ENCODE results near the gene PCNX2. TPM values are rescaled to one million over a fixed set of nuclear protein-coding genes. Genes with fewer than 3 reads are reported as not detected.

Gene PCNX2
- total RNA-seq, 1 experiment from 2014 or later: 15.3 TPM

DNA sequence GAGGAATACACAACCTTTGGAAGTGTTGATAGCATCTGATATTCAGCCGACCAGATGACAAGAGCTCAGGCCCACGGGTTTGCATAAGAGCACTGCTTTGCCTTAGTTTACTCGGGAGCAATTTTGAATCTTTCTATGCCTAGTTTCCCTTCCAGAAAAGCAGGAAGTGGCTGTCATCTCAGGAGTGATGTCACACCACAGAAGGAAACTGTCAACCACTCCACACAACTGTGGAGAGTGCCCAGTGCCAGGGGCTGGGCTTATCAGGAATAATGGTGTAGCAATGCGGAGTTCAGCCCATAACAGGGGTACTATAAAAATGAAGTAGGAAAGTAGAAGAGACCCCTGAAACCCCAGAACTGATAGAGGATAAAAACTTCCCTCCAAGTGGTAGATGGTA lies 316.7 kb downstream of the PCNX2 start:
- Histone ChIP-seq H3K9ac (ENCODE audit: low read length) (no peak overlapping the region), H3K9me2 (ENCODE audit: insufficient read depth) (no peaks in the 10 kb centered on the region), H3K79me2 (ENCODE audit: insufficient read depth, low read length) (no peaks in the 10 kb centered on the region), H2AFZ (ENCODE audit: low read depth, low read length, poor library complexity, severe bottlenecking) (no peak overlapping the region), H4K20me1 (ENCODE audit: insufficient read depth) (no peaks in the 10 kb centered on the region), H3K27me3 (ENCODE audit: insufficient read depth, low read length) (no peaks in the 10 kb centered on the region), H3K4me3 (replicated peaks in 1 of 2; ENCODE audit: low read depth in 1 of 2, low read length in 2 of 2) (no peak overlapping the region), H3K4me2 (ENCODE audit: low read length) (no peak overlapping the region), H3K36me3 (ENCODE audit: control insufficient read depth in 1 of 2, insufficient read depth in 2 of 2, low read length in 2 of 2) (peaks cover 0 to 1% of the 10 kb centered on the region in 2 experiments; a peak in 1 of 4 replicates), H3K4me1 (ENCODE audit: control insufficient read depth in 1 of 2, insufficient read depth in 2 of 2, low read length in 2 of 2) (no peaks in the 10 kb centered on the region), H3K27ac (ENCODE audit: low read depth, low read length) (no peak overlapping the region), H3K9me3 (ENCODE audit: control insufficient read depth in 1 of 2, insufficient read depth in 1 of 2, low read depth in 1 of 2, low read length in 2 of 2) (peaks cover 0 to 1% of the 10 kb centered on the region in 2 experiments; a peak in 1 of 4 replicates)
- intact Hi-C loops (cut with micrococcal nuclease): no loop called here
- ChIA-PET RAD21 (ENCODE audit: low non-redundant PET in 1 of 2, low total read pairs in 2 of 2, uncharacterized antibody in 2 of 2, unreplicated experiment in 2 of 2) (no interaction called here), POLR2A (no interaction called here), CTCF (no interaction called here)
- no peak for TF ChIP-seq POLR2AphosphoS5 (IDR thresholded peaks at IDR 0.05; ENCODE audit: low read depth, low read length)
- TF ChIP-seq, protein P1, sequence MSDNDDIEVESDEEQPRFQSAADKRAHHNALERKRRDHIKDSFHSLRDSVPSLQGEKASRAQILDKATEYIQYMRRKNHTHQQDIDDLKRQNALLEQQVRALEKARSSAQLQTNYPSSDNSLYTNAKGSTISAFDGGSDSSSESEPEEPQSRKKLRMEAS (IDR thresholded peaks at IDR 0.05): no peak
- TF ChIP-seq JUND (IDR thresholded peaks at IDR 0.05): no peak
- no peak for TF ChIP-seq CBX3 (IDR thresholded peaks at IDR 0.05; ENCODE audit: low read depth)
- no peak for TF ChIP-seq POLR2A (IDR thresholded peaks at IDR 0.05; ENCODE audit: borderline replicate concordance, extremely low read depth, insufficient read depth, insufficient read length)
- no peak for TF ChIP-seq EZH2 (IDR thresholded peaks at IDR 0.05)
- TF ChIP-seq, protein P2, sequence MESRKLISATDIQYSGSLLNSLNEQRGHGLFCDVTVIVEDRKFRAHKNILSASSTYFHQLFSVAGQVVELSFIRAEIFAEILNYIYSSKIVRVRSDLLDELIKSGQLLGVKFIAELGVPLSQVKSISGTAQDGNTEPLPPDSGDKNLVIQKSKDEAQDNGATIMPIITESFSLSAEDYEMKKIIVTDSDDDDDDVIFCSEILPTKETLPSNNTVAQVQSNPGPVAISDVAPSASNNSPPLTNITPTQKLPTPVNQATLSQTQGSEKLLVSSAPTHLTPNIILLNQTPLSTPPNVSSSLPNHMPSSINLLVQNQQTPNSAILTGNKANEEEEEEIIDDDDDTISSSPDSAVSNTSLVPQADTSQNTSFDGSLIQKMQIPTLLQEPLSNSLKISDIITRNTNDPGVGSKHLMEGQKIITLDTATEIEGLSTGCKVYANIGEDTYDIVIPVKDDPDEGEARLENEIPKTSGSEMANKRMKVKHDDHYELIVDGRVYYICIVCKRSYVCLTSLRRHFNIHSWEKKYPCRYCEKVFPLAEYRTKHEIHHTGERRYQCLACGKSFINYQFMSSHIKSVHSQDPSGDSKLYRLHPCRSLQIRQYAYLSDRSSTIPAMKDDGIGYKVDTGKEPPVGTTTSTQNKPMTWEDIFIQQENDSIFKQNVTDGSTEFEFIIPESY (IDR thresholded peaks at IDR 0.05; ENCODE audit: extremely low read depth, insufficient replicate concordance, low read length): no peak
- TF ChIP-seq FOSL1 (IDR thresholded peaks at IDR 0.05; ENCODE audit: low read depth): no peak
- TF ChIP-seq EZH2phosphoT487 (IDR thresholded peaks at IDR 0.05; ENCODE audit: borderline replicate concordance): no peak
- TF ChIP-seq, protein P3, sequence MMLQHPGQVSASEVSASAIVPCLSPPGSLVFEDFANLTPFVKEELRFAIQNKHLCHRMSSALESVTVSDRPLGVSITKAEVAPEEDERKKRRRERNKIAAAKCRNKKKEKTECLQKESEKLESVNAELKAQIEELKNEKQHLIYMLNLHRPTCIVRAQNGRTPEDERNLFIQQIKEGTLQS (IDR thresholded peaks at IDR 0.05): no peak
- no peak for TF ChIP-seq ZFX (IDR thresholded peaks at IDR 0.05)
- TF ChIP-seq SRF (IDR thresholded peaks at IDR 0.05; ENCODE audit: low read depth): no peak
- TF ChIP-seq SIN3A (IDR thresholded peaks at IDR 0.05; ENCODE audit: low read depth): no peak
- no peak for TF ChIP-seq SP1 (IDR thresholded peaks at IDR 0.05; ENCODE audit: low read depth)
- no peak for TF ChIP-seq TCF7L2 (IDR thresholded peaks at IDR 0.05; ENCODE audit: borderline replicate concordance, extremely low read depth, insufficient read depth, insufficient read length)
- no peak for TF ChIP-seq YY1 (IDR thresholded peaks at IDR 0.05; ENCODE audit: extremely low read depth, insufficient replicate concordance, low read depth, low read length)
- TF ChIP-seq, protein P4, sequence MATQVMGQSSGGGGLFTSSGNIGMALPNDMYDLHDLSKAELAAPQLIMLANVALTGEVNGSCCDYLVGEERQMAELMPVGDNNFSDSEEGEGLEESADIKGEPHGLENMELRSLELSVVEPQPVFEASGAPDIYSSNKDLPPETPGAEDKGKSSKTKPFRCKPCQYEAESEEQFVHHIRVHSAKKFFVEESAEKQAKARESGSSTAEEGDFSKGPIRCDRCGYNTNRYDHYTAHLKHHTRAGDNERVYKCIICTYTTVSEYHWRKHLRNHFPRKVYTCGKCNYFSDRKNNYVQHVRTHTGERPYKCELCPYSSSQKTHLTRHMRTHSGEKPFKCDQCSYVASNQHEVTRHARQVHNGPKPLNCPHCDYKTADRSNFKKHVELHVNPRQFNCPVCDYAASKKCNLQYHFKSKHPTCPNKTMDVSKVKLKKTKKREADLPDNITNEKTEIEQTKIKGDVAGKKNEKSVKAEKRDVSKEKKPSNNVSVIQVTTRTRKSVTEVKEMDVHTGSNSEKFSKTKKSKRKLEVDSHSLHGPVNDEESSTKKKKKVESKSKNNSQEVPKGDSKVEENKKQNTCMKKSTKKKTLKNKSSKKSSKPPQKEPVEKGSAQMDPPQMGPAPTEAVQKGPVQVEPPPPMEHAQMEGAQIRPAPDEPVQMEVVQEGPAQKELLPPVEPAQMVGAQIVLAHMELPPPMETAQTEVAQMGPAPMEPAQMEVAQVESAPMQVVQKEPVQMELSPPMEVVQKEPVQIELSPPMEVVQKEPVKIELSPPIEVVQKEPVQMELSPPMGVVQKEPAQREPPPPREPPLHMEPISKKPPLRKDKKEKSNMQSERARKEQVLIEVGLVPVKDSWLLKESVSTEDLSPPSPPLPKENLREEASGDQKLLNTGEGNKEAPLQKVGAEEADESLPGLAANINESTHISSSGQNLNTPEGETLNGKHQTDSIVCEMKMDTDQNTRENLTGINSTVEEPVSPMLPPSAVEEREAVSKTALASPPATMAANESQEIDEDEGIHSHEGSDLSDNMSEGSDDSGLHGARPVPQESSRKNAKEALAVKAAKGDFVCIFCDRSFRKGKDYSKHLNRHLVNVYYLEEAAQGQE (IDR thresholded peaks at IDR 0.05; ENCODE audit: low read depth): no peak
- TF ChIP-seq EGR1 (IDR thresholded peaks at IDR 0.05; ENCODE audit: low read depth): no peak
- no peak for ATAC-seq
- BruUV-seq (replicated peaks): no TSS peak
- DNase-seq (ENCODE audit: low read depth, low spot score): no peak

Data from HCT116 (cell line).